Measurements from ENCODE around the gene SNCA.

The SNCA gene

GRCh38 chr4:89712827-89713226, 124.1 kb downstream of the SNCA start:
- FAIRE-seq (no peak), DNase-seq (ENCODE audit: insufficient read length, low spot score) (no peak)

GRCh38 chr4:89712141-89712540, 124.8 kb downstream of the SNCA start:
- FAIRE-seq (no peak), DNase-seq (ENCODE audit: insufficient read length, low spot score) (no peak)

- no peak for DNase-seq (ENCODE audit: insufficient read length, low spot score)
- FAIRE-seq, result no peak
Observed at GRCh38 chr4:89708903-89709421, 128.0 kb downstream of the SNCA start.

GRCh38 chr4:89707467-89707866, 129.5 kb downstream of the SNCA start:
- DNase-seq (ENCODE audit: insufficient read length, low spot score) (no peak), FAIRE-seq (no peak)

- DNase-seq (ENCODE audit: insufficient read length, low spot score), result no peak
- no peak for FAIRE-seq
Observed at GRCh38 chr4:89704651-89705395, 132.1 kb downstream of the SNCA start.

- DNase-seq (ENCODE audit: insufficient read length, low spot score) (no peak), FAIRE-seq (no peak)
Observed at GRCh38 chr4:89703829-89704590, 133.0 kb downstream of the SNCA start.

- no peak for DNase-seq (ENCODE audit: insufficient read length, low spot score)
- FAIRE-seq, result no peak
Observed at GRCh38 chr4:89700766-89701423, 136.1 kb downstream of the SNCA start.

GRCh38 chr4:89685690-89686089, 151.3 kb downstream of the SNCA start:
- no peak for FAIRE-seq
- DNase-seq (ENCODE audit: insufficient read length, low spot score), result no peak

GRCh38 chr4:89685277-89685676, 151.7 kb downstream of the SNCA start:
- FAIRE-seq (no peak), DNase-seq (ENCODE audit: insufficient read length, low spot score) (no peak)

- no peak for FAIRE-seq
- no peak for DNase-seq (ENCODE audit: insufficient read length, low spot score)
Observed at GRCh38 chr4:89684536-89684935, 152.4 kb downstream of the SNCA start.

- no peak for DNase-seq (ENCODE audit: insufficient read length, low spot score)
- no peak for FAIRE-seq
Observed at GRCh38 chr4:89682808-89683207, 154.2 kb downstream of the SNCA start.

GRCh38 chr4:89681671-89682070, 155.3 kb downstream of the SNCA start:
- FAIRE-seq (no peak), DNase-seq (ENCODE audit: insufficient read length, low spot score) (no peak)

GRCh38 chr4:89681219-89681618, 155.7 kb downstream of the SNCA start:
- no peak for DNase-seq (ENCODE audit: insufficient read length, low spot score)
- no peak for FAIRE-seq

- DNase-seq (ENCODE audit: insufficient read length, low spot score) (no peak), FAIRE-seq (no peak)
Observed at GRCh38 chr4:89674876-89675459, 162.0 kb downstream of the SNCA start.

Data from HTR-8/SVneo (cell line).